Mucosa of descending colon (tissue), 3 donors: ENCODE data around the gene CSNK2B. TPM values are rescaled to one million over a fixed set of nuclear protein-coding genes. Genes with fewer than 3 reads are reported as not detected.

Experiments
- ATAC-seq: fragments of 200-7000 bp; cut with Tn5 transposase; one replicate; pipeline ENCODE4 v1.9.1; 2020; ENCODE audit warnings: mild to moderate bottlenecking, moderate library complexity
- DNase-seq, 3 donors: peaks; one replicate each; pipeline ENCODE4 v3.0.0-alpha.2; 2020
- H3K36me3 ChIP-seq: fragments of 200-600 bp; one replicate; pipeline ENCODE4 v1.8.0; 2021; ENCODE audit warnings: low read depth, mild to moderate bottlenecking
- H3K4me1 ChIP-seq: fragments of 200-600 bp; one replicate; pipeline ENCODE4 v1.8.0; 2021; ENCODE audit warnings: low read depth, mild to moderate bottlenecking
- H3K4me3 ChIP-seq: fragments of 200-600 bp; one replicate; pipeline ENCODE4 v1.8.0; 2021; ENCODE audit warnings: mild to moderate bottlenecking
- H3K9me3 ChIP-seq: fragments of 200-600 bp; one replicate; pipeline ENCODE4 v1.8.0; 2021; ENCODE audit warnings: mild to moderate bottlenecking
- intact Hi-C, 2 donors: fragments of 100-400 bp; cut with DNase I in 1 of 2; cut with micrococcal nuclease in 1 of 2; formaldehyde crosslinking; loops; one replicate each; pipeline versions ENCODE4 v1.11.0 to v1.11.1; 2022; cut with DNase I, micrococcal nuclease
- long read RNA-seq, 2 donors: library from polyadenylated mRNA; unstranded; transcript quantifications; one replicate each; pipeline ENCODE4 v2.0.0, GENCODE V29; 2019 to 2021
- total RNA-seq, 3 donors: library from RNA; stranded (reverse); fragmentation: NEBNext Ultra II Directional in 2 of 3; extraction: Animal tissue kit (Norgen Biotek cat#: 25700) in 2 of 3; gene quantifications; one replicate each; pipeline versions ENCODE4 v1.2.1 to v1.2.4, GENCODE V29; 2021 to 2023
- TF ChIP-seq, protein P1 (sequence below): fragments of 200-600 bp; IDR thresholded peaks from one replicate; pipeline ENCODE4 v1.8.0; 2022; ENCODE audit warnings: antibody characterized with exemption, mild to moderate bottlenecking
- donor health status: DM: no; HTN: no; CAD: no; lungs with moderate emphysema.
- donor health status: DM: no; HTN: no; CAD: no.
- donor health status: DM: no; HTN: yes; CAD: no.

Gene CSNK2B
- 100 to 1,000 TPM; 125 to 147 (median 134) TPM for total RNA-seq
- long read RNA-seq, donor 1, transcript CSNK2B-203 (7 exons, 948 nt), result major isoform, 80 of 88 reads
- long read RNA-seq, donor 1, partial matches to known transcripts, result 4 of 88 reads
- long read RNA-seq, donor 1, other reads (novel, unspliced or antisense), result 3 of 88 reads
- long read RNA-seq, donor 2, transcript CSNK2B-203 (7 exons, 948 nt), result major isoform, 90 of 99 reads
- long read RNA-seq, donor 2, partial matches to known transcripts, result 0 of 99 reads
- long read RNA-seq, donor 2, other reads (novel, unspliced or antisense), result 8 of 99 reads

GRCh38 chr6:31665501-31666336 is at the start of gene CSNK2B:
Gene CSNK2B, plus strand, starts transcription at chr6:31666080. Its CDS starts 752 bp downstream, at chr6:31666832.
- DNase-seq, result peak; percentile 98 to 99 (median 99)
- ATAC-seq, result peak; percentile 91
- peaks cover 10% of the 10 kb centered on the region for H3K36me3 ChIP-seq
- no peaks in the 10 kb centered on the region for H3K9me3 ChIP-seq
- TF ChIP-seq, protein P1, sequence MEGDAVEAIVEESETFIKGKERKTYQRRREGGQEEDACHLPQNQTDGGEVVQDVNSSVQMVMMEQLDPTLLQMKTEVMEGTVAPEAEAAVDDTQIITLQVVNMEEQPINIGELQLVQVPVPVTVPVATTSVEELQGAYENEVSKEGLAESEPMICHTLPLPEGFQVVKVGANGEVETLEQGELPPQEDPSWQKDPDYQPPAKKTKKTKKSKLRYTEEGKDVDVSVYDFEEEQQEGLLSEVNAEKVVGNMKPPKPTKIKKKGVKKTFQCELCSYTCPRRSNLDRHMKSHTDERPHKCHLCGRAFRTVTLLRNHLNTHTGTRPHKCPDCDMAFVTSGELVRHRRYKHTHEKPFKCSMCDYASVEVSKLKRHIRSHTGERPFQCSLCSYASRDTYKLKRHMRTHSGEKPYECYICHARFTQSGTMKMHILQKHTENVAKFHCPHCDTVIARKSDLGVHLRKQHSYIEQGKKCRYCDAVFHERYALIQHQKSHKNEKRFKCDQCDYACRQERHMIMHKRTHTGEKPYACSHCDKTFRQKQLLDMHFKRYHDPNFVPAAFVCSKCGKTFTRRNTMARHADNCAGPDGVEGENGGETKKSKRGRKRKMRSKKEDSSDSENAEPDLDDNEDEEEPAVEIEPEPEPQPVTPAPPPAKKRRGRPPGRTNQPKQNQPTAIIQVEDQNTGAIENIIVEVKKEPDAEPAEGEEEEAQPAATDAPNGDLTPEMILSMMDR, result no peak
- peaks cover 27% of the 10 kb centered on the region for H3K4me1 ChIP-seq
- intact Hi-C loops, result no loop called here
- peak within 1 kb of the TSS; percentile 81 for H3K4me3 ChIP-seq

- peaks cover 6% of the 10 kb centered on the region for H3K4me1 ChIP-seq
- ATAC-seq, result no peak
- H3K9me3 ChIP-seq, result no peaks in the 10 kb centered on the region
- no peak for DNase-seq
- intact Hi-C loops, result no loop called here
- TF ChIP-seq, protein P1, result no peak
- H3K4me3 ChIP-seq, result no peak overlapping the region
- H3K36me3 ChIP-seq, result no peaks in the 10 kb centered on the region
These were observed 48.9 kb upstream of the CSNK2B start for GRCh38 chr6:31617010-31617409.

DNA sequence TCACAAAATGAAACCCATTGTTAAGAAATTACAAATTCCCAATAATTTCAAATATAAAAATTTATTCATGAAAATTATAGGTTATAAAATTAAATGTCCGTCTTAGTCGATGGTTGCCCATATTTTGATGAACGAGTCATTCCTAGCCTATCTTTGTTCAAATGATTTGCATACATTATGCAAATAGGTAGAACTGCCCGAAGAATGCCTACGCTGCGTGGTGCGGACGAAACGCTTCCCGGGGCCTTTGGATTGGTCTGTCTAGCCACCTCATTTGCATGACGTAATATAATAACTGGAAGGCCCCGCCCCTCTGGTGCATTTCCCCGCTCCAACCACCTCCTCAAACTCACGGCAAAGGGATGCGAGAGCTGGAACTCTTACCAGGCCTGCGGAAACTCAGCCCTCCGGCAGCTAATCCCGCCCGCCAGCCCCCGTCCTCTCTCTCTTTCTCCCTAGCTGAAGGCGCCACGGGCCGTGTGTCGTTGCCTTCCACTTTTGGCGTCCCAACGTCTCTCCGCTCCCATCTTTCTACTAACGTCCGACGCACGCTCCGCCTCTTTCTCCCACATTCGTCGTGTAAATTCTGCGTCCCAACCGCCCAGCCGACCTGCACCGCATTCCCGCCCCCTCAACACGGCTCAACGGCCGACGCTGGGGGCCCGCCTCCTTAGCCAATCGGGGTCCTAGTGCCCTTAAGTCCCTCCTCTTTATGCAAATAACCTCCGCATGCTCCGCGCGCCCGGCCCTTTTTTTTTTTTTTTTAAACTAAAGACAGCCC is 45.9 kb upstream of the CSNK2B start:
- peak overlapping the region; percentile 68 for H3K4me3 ChIP-seq
- intact Hi-C loops, result no loop called here
- no peaks in the 10 kb centered on the region for H3K9me3 ChIP-seq
- TF ChIP-seq, protein P1, result no peak
- peaks cover 7% of the 10 kb centered on the region for H3K36me3 ChIP-seq
- peak; percentile 92 for ATAC-seq
- peak; percentile 97 to 99 (median 97) for DNase-seq
- H3K4me1 ChIP-seq, result peaks cover 9% of the 10 kb centered on the region

GRCh38 chr6:31620586-31621319 is 45.1 kb upstream of the CSNK2B start, which contains the start of gene PRRC2A:
Gene PRRC2A, plus strand, starts transcription at chr6:31620715. Its CDS starts 2,075 bp downstream, at chr6:31622790.
- peak within 1 kb of the TSS; percentile 68 for H3K4me3 ChIP-seq
- TF ChIP-seq, protein P1, result no peak
- intact Hi-C loops, result no loop called here

More at GRCh38 chr6:31620586-31621319, 45.1 kb upstream of the CSNK2B start, which contains the start of gene PRRC2A:
- DNase-seq, result peak in 2 of 3 donors; percentile 95 to 98
- ATAC-seq, result peak; percentile 87
- H3K36me3 ChIP-seq, result peaks cover 15% of the 10 kb centered on the region
- no peaks in the 10 kb centered on the region for H3K9me3 ChIP-seq
- H3K4me1 ChIP-seq, result peaks cover 9% of the 10 kb centered on the region
